AG04449 (cell line): ENCODE results near the gene TDRD7.

Experiments used
- CTCF ChIA-PET: fragments of 350-600 bp; formaldehyde crosslinking; extraction: SDS; loops from one replicate; lab custom pipeline; 2021; ENCODE audit warnings: antibody characterized with exemption; lab: Yijun Ruan, JAX
- POLR2A ChIA-PET: fragments of 400-600, 350-600 bp; formaldehyde crosslinking; extraction: SDS; loops from one replicate; lab custom pipeline; 2020; ENCODE audit warnings: antibody characterized with exemption, inconsistent platforms; lab: Yijun Ruan, JAX
- DNase-seq: peaks from one replicate; pipeline ENCODE4 v3.0.0-alpha.2; 2010; ENCODE audit warnings: low read depth, low spot score
- H3K4me3 ChIP-seq: 2 replicates; pipeline ENCODE4 v1.5.1; 2011; ENCODE audit warnings: low read depth, mild to moderate bottlenecking, control low read depth, low read length
- CTCF ChIP-seq: IDR thresholded peaks from one replicate; pipeline ENCODE4 v1.5.1; 2011; ENCODE audit warnings: mild to moderate bottlenecking, moderate library complexity, low read length, control low read depth, inconsistent platforms; ENCODE audit not compliant: insufficient read depth; ENCODE audit errors: missing control alignments

The TDRD7 gene

DNA sequence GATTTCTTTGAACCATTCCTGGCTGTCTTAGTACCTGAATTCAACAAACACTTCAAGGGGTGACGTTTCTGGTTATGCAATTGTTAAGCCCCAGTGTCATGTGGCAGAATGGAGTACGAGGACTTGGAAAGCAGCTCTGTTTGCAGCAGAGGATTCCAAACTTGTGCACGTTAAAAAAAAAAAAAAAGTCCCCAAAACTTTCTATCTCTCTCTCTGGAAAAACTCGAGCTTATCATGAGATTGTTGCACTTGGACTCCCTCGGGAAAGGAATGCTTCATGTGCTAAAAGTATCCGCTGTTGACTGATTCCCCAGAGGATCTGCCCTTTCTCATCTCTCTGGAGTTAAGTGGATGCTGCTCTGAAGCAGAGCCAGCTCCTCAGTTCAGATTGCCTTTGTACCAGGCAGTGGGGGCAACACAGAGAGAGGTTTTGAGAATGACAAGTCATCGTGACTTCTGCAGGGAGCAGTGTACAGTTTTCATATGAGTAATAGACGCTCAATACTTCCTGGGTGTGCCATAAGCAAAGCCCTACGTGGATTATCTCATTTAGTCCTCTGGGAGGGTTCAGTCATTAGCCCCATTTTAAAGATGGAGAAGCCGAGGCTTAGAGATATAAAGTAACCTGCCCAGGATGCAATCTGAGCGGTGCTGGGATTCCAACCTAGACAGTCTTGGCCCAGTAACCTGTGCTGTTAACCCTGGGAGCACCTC, 117.6 kb downstream of the TDRD7 start:
- CTCF ChIA-PET, result no interaction called here
- no peak for DNase-seq
- no peak for TF ChIP-seq CTCF
- no peak overlapping the region for H3K4me3 ChIP-seq
- POLR2A ChIA-PET, result no interaction called here

DNA sequence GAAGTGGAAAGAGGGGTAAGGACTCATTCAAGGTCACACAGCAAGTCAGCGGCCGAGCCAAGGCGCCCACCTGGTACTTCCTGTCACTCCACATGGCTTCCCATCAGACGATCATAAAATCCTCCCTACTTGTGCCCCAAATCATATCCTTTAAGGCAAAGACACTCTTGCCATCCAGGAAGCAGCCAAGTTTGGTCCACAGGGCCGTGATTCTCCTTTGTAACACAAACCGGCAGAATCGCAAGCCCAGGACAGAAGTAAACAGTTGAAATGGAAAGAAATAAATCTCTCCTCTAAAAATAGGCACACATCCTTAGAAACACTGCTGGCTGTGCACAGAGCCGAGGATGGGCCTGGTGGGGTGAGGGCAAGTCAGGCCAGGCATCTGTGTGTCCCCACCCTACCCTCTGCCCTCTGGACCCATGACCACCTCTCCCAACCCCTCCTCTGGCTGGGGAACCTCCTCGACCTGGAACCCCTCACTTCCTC, 120.0 kb downstream of the TDRD7 start:
- POLR2A ChIA-PET, result no interaction called here
- no peak overlapping the region for H3K4me3 ChIP-seq
- DNase-seq, result no peak
- CTCF ChIA-PET, result no interaction called here
- TF ChIP-seq CTCF, result no peak

DNA sequence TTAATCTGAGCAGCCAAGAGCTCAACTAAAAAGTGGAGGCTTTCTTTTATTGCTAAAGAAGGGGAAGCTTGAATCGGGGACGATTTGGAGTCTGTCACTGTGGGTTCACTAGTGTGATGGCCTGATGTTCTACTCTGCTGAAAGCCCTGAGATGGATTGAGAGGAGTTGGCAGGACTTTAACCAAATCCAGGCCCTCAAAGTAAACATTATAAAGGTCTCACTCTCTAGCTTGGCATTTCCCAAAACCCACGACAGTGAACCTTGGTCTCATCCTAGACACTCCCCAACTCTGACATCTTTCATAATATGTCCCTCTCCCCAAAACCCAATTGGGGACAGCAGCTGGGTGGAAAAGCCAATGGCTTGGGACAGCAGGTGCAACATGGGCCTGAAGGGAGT, 122.3 kb downstream of the TDRD7 start:
- ChIA-PET POLR2A (interaction anchor here (0.6 kb wide), 1 partner anchor 28 kb away, joined by 3 read pairs; no protein-coding TSS in a partner anchor), CTCF (interaction anchor here (1.1 kb wide), 1 partner anchor 65 kb away, joined by 4 read pairs; no protein-coding TSS in a partner anchor)
- TF ChIP-seq CTCF, result no peak
- no peak for DNase-seq
- no peak overlapping the region for H3K4me3 ChIP-seq

DNA sequence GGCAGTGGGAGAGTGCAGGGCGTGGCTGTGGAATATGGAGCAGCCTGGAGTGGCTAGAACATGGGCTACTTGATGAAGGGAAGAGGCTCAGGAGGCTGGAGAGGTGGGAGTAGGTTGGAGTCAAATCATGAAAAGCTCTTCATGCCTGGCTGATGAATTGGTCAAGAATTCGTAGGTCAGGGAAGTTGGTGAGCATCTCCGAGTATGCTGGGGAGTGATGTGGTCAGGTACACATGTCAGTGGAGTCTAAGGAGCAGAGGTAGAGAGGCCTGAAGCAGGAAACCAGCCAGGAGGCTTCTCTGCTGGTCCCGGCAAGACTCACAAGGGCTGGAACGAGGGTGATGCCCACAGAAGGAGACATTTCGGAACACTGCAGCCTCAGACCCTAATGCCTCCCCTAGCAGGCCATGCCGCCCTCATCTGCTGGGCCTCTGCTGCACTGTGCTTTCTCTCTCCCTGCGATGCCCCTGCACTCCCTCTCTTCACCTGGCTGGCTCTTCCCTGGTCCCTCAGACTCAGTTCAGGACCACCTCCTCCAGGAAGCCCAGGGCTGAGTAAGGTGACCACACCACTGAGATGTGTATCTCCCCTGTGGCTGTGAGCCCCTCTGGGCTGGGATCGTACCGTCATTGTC, 123.2 kb downstream of the TDRD7 start:
- H3K4me3 ChIP-seq, result no peak overlapping the region
- no peak for DNase-seq
- ChIA-PET POLR2A (no interaction called here), CTCF (no interaction called here)
- no peak for TF ChIP-seq CTCF

DNA sequence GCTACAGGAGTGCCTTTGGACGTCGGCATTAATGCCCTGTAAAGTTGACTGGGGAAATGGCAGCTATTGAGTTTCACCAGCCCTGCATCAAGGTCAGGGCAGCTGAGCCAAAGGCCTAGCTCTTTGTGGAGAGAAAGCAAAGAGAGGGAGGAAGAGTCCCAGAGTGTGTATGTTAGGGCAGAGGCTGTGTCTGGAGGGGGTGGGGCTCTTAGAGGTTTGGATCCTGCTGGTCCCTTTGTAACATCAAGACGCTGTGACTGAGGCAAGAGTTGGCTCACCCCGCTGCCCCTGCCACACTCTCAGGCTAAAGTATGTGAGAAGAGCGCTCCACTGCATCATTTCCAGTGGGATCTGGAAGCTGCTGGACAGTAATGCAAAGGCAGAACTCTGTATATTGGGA, 123.9 kb downstream of the TDRD7 start:
- TF ChIP-seq CTCF, result no peak
- no peak overlapping the region for H3K4me3 ChIP-seq
- DNase-seq, result no peak
- ChIA-PET CTCF (no interaction called here), POLR2A (no interaction called here)

DNA sequence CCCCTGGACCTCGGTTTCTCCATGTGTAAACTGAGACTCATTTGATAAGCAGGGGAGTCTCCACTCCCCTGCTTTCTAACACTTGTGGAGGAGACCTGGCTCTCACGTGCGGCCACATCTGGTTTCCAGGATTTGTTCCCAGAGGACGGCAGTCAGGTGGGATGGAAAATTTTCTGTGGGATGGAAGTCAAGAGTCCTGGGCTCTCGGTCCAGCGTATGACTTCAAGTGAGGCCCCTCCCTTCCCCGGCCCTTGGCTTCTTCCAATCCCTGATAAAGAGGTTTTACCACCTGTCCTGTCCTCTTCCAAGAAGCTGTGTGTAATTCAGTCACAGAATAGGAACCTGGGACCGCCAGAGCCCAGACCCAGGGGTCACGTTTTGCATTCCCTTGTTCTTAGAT, 124.6 kb downstream of the TDRD7 start:
- no peak for TF ChIP-seq CTCF
- ChIA-PET CTCF (interaction anchor here (2.0 kb wide), 1 partner anchor 62 kb away, joined by 7 read pairs; no protein-coding TSS in a partner anchor), POLR2A (no interaction called here)
- H3K4me3 ChIP-seq, result no peak overlapping the region
- DNase-seq, result no peak
